M059J (cell line): Measurements from ENCODE around the gene GRIK4. TPM values are rescaled to one million over a fixed set of nuclear protein-coding genes. Genes with fewer than 3 reads are reported as not detected.
"Not testable (repeated sequence)": the region's sequence is repeated elsewhere in the genome, so short reads cannot be mapped to it uniquely, and the experiment has no call there.

Source experiments
- DNase-seq: peaks from one replicate; pipeline ENCODE4 v3.0.0-alpha.2; 2012; ENCODE audit warnings: low read depth
- total RNA-seq: library from RNA; depleted of rRNA; stranded (reverse); fragments of >200 nt; shearing (Covaris generic); gene quantifications from 2 replicates; pipeline ENCODE4 v1.2.3, GENCODE V29; 2014; rRNA removed

Gene GRIK4, protein sequence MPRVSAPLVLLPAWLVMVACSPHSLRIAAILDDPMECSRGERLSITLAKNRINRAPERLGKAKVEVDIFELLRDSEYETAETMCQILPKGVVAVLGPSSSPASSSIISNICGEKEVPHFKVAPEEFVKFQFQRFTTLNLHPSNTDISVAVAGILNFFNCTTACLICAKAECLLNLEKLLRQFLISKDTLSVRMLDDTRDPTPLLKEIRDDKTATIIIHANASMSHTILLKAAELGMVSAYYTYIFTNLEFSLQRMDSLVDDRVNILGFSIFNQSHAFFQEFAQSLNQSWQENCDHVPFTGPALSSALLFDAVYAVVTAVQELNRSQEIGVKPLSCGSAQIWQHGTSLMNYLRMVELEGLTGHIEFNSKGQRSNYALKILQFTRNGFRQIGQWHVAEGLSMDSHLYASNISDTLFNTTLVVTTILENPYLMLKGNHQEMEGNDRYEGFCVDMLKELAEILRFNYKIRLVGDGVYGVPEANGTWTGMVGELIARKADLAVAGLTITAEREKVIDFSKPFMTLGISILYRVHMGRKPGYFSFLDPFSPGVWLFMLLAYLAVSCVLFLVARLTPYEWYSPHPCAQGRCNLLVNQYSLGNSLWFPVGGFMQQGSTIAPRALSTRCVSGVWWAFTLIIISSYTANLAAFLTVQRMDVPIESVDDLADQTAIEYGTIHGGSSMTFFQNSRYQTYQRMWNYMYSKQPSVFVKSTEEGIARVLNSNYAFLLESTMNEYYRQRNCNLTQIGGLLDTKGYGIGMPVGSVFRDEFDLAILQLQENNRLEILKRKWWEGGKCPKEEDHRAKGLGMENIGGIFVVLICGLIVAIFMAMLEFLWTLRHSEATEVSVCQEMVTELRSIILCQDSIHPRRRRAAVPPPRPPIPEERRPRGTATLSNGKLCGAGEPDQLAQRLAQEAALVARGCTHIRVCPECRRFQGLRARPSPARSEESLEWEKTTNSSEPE
- 0.07 TPM in 1 of 2 replicates, not detected in the other for total RNA-seq

DNA sequence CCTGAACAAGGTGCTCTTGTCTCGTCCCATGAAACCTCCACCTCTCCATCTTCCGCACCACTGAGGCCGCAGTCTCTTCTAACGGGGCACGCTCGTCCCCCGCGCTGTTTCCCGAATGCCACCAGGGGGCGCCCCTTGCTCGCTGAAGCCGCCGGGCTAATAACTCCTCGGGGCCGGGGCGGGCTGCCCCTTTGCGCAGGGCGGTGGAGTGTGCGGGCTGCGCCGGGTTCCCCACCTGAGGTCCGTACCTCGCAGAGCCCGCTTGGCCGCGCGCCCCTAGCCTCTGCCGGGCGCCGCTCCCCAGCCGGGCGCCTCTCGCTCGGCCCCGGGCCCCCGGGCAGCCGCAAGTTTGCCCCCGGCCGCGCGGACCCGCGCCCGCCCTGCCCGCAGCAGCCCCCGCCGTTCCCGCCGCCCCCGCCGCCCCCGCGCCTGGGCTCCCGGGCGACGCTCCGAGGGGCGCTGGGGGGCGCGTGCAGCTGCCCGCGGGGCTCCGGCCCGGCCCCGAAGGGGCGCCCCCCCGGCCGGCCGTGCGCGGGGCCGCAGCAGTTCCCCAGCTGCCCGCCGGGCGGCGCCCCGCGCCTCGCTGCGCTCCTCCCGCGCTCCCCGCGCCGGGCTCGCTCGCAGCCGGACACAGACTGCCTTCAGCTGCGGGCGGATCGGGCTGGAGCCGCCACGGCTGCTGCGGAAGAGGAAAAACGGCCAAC is at the start of gene GRIK4:
TSS of gene GRIK4 (plus strand) at position 633 of the 704 bp plus-strand sequence. CDS start 148,571 bp downstream, outside the sequence.
- DNase-seq, result peak; percentile 73

DNA sequence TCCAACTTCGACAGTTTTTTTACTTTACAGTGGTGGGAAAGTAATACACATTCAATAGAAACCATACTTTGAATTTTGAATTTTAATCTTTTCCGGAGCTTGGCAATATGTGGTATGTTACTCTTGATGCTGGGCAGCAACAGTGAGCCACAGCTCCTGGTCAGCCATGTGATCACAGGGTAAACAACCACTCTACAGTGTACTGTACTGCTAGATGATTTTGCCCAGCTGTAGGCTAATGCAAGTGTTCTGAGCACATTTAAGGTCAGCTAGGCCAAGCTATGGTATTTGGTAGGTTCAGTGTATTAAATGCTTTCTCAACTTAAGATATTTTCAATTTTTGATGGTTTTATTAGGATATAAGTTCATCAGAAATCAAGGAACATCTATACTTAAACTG is 48.7 kb upstream of the GRIK4 start:
- DNase-seq, result no peak

DNA sequence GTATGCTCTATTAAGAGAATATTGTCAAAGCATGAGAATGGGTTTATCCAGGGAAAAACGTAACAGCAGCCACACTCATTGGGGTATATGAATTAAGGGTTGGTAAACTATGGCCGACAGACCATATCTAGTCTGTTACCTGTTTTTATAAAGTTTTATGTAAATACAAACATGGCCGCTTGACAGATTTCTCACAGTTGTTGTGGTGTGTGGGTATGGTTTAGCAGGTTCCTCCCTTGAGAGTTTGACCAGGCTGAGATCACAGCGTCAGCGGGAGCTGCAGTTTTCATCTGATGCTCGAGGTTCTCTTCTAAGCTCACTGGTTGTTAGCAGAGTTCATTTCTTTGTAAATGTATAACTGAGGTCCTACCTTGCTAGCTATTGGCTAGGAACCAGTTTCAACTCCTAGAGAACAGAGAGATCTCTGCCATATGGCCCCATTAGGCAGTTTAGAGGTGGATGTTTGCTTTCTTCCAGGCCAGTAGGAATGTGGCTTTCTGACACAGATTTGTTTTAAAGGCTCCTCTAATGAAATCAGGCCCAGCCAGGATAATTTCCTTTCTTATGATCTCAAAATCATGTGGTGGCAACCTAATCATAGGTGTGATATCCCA is 45.5 kb upstream of the GRIK4 start:
- DNase-seq, result no peak

DNA sequence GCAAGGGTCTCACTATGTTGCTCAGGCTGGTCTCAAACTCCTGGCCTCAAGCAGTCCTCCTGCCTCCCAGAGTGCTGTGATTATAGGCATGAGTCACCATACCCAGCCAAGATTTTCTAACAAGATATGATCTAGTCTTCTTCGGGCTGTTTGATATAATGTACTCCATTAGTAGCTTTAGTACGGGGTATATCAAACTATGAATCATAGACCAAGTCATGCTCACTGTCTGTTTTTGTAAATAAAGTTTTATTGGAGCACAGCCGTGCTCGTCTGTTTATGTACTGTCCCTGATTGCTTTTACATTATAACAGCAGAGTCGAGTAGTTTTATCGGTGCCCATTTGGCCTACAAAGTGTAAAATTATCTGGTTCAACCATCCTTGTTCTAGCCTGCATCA is 43.9 kb upstream of the GRIK4 start:
- DNase-seq, result peak; percentile 84

DNA sequence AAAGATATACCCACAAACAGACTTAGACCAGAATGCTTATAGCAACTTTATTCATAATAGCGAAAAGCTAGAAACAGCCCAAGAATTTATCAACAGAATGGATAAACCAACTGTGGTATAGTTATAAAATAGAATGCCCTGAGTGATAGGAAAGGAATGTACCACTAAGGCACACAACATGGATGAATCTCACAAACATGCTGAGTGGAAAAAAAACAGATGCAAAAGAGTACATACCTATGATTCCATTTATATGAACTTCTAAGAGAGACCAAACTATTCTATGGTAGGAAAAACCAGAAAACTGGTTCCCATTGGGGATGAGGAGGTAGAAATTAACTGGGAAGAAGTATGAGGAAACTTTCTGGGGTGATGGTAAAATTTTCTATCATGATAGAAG is 40.4 kb upstream of the GRIK4 start:
- peak; percentile 59 for DNase-seq

DNA sequence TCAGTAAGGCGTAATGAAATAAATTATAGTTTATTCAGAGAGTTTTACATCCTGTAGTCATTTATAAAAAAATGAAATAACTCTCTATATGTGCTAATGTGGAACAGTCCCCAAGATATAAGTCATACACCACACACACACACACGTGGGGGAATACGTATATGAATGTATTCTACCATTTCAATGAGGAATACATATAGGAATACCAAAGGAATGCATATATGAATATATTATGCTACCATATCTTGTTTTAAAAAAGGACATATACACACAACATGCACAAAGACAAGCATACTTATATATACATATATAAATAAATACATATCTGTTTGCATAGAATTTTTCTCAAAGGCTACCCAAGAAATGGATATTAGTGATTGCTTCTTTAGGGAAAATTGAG is 39.6 kb upstream of the GRIK4 start:
- DNase-seq, result no peak

DNA sequence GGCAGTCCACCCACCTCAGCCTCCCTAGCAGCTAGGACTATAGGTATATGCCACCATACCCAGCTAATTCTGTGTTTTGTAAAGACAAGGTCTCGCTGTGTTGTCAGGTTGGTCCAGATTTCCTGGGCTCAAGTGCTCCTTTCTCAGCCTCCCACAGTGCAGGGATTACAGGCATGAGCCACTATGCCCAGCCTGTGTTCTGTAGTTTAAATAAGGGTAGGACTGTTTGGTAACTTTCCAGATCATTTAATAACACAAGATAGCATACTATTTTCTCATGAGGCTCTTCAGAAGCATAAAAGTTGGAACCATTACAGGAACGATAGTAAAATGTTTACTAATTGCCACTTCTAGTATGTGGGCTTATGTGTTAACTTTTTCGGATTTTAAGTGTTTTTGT is 38.0 kb upstream of the GRIK4 start:
- no peak for DNase-seq

DNA sequence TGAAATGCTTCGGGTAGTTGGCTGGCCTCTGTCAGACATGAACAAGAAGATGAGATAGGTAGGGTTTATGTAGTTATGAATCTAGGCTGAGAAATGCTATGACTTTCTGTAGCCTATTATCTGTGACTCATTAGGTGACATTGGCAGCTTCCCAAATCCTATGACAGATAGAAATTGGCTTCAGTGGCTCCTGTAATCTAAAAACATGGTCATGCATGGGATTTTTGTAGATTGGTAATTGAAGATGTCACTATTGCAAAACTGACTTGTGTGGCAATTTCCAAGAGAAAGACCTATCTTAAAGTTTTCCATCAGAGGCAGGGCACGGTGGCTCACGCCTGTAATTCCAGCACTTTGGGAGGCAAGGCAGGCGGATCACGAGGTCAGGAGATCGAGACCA is 29.4 kb upstream of the GRIK4 start:
- DNase-seq, result peak; percentile 67

DNA sequence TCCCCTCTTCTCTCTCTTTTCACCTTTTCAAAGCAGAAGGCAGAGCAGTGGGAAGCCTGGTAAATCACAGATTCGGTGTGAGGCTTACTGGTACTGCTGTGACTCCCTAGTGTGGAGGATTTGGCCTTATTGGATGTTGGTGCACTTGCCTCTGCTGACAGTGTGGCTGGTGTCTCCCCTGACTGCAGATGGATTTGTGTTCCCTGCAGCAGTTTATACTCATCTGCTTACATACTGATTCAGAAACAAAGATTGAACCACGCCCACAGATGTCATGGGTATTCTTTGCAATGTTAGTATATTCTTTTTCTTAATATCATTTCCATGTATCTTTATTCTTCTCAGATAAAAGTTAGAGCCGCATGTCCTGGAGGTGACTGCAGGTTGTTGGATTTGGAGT is 26.8 kb upstream of the GRIK4 start:
- no peak for DNase-seq

DNA sequence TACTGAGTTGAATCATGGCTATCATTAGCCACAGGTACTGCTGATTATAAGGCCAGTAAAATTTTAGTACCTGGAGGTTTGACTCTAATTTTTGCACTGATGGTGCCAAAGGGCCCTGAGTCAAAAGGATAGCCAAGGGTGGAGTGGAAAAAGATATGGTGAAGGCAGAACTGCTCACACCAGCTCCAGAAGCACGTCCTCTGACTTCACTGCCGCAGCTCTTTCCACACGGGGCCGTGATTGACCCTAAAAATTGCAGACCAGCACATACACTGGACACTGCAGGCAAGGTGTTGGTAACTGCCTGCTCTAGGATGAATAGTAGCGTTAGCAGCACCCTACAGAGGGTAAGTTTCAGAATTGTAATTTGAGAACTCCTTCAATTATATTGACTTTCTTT is 25.4 kb upstream of the GRIK4 start:
- no peak for DNase-seq

DNA sequence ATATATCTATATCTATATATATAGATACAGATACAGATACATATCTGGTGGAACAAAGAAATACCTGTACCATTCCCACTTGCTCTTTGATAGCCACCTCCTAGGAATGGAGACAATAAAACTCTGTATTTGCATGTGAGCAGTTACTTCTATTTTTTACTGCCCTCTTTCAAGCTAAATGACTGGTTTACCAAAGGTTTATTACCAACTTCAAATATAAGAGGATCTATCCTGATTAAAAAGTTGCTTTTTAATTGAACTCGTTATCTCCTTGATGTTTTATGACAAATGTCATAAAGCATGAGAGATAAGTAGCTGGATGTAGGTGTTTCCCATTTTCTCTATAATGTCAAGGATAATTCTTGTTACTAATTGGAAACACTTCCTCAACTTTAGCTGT is 21.7 kb upstream of the GRIK4 start:
- no peak for DNase-seq

DNA sequence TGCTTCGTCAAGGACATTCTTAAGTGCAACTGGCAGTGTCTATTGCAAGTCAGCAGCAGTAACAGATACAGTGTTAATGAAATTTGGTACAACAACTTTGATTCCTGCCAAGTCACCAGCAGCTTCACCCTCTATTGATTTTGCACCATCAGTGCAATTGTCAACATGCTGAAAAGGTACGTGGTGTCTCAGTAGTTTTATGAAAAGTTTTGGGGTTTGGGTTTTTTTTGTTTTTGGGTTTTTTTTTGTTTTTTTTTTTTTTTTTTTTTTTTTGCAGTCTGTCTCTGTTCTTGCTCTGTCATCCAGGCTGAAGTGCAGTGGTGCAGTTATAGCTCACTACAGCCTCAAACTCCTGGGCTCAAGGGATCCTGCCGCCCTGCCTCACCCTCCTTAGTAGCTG is 19.1 kb upstream of the GRIK4 start:
- DNase-seq, result no peak

DNA sequence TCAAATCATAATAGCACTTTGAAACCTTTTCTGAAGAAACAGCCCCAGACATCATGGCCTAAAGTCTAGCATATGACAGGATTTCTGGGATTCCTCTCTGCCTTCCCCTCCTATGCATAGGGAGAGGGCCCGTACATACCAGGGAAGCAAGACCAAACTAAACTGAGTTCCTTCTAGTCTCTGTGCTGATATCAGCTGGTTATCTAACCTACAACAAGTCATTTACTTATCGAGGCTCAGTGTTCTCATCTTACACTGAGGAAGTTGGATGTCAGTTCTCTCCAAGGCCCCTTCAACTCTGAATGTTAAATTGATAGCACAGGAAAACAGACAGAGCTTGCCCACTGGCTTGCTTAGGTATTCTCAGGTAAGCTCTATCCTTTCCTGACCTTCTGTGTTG is 17.0 kb upstream of the GRIK4 start:
- DNase-seq, result no peak

DNA sequence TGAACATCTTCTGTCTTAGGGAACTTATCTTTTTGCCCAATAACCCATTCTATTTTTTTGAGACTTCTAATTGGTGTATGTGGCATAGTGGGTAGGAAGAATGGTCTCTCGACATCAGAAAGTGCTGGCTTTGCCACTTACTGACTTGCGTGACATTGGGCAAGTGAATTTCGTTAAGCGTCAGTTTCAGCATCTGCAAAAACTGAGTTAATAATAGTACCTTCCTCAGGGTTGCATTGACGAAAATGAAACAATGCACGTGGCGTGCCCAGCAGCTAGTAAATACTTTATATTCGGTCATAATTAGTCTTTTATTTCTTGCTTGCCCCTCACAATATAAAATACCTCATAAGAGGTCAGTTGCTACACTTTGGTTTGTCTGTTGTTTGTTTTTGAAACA is 12.5 kb upstream of the GRIK4 start:
- no peak for DNase-seq

DNA sequence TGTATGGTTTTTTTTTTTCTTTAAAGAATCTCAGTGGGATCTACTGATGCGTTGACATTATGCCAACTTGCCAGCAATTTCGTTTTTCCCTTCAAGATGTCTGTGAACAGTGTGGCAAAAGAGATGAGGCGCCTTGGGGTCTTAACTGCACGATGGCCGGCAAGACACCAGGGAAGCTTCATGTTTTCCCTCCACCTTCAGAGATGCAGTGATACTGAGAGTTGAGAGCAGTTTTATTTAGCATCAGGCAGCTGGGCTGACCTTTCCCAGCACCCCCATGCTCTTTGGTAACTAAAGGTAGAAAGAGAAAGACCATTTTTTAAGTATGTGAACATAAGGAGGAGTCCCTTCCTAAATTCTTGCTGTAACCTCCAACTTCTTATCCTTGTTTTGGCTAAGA is 11.7 kb upstream of the GRIK4 start:
- DNase-seq, result no peak

DNA sequence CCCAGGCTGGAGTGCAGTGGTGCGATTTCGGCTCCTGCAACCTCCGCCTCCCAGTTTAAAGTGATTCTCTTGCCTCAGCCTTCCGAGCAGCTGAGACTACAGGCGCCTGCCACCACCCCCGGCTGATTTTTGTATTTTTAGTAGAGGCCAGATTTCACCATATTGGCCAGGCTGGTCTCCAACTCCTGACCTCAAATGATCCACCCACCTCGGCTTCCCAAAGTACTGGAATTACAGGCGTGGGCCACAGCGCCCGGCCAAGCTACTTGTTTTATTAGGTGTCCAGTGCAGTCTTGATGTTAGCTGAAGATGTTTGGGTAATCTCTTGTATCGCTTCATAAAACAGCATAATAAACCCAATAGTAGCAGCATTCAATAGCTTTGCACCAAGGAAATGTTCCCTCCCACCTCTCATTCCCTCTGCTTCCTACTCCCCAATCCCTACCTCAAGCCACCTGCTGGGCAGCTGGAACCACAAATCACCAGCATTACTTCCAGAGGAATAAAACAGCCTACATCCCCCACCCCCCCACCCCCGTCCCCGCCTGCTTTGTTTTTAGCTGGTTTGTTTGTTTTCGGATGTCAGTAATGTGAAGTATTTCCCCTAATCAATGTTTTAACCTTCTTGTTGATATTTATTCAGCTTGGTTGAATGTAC is 11.0 kb upstream of the GRIK4 start:
- DNase-seq, result no peak

DNA sequence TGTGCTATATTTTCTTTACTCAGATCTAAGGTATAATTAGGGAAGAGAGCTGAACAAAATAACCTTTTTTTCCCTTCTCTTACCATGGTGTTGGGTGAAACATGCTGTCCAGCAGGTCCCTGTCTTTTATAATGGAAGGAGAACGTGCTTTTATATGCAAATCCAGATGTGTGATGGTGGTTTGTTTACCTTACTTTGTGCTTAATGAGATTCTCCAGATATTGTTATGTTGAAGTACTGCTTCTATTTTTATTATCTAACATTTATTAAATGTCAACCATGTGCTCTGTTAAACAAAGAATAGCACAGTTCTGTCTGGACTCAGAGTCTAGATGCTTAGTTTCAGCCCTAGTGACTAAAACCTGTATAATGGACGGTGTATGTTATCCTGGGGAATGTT is 10.1 kb upstream of the GRIK4 start:
- no peak for DNase-seq

DNA sequence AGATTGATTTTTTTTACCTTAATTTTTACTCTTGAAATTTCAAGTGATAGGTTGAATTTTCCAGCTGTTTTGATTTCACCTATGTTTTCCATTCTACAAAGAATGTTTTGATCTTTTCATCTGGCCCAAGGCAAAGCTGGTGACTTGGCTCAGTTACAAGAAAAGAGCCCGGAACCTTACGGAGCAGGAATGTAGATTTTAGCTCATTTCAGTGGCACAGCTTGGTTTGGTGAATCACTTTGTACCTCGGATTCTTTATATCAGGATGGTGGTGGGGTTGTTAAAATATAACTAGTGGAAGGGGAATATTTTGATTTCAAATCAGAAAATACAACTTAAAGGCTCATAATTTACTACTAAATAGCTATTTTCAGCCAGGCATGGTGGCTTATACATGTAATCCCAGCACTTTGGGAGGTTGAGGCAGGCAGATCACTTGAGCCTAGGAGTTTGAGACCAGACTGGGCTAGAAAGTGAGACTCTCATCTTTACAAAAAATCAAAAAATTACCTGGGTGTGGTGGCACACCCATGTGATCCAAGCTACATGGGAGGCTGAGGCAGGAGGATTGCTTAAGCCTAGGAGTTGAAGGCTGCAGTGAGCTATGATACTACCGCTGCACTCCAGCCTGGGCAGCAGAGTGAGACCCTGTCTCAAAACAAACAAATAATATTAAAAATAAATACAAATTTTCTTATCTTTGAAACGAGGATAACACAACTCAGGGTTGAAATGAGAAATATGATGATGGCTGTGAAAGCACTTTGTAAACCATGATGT is 9.4 kb upstream of the GRIK4 start:
- DNase-seq, result no peak

DNA sequence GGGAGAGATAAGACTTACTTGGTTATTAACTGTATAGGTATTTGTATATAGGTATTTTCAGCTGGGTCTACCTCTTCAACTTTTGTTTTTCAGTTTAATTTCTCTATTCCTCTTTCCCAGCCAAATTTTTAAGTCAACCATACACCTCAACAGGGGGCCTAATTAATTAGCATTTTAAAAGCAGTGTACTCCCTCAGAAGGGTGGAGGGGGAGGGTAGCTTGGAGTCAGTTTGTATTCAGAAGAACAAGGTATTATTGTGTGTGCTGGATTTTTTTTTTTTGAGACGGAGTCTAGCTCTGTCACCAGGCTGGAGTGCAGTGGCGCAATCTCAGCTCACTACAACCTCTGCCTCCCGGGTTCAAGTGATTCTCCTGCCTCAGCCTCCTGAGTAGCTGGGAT is 8.0 kb upstream of the GRIK4 start:
- not testable (repeated sequence) for DNase-seq

DNA sequence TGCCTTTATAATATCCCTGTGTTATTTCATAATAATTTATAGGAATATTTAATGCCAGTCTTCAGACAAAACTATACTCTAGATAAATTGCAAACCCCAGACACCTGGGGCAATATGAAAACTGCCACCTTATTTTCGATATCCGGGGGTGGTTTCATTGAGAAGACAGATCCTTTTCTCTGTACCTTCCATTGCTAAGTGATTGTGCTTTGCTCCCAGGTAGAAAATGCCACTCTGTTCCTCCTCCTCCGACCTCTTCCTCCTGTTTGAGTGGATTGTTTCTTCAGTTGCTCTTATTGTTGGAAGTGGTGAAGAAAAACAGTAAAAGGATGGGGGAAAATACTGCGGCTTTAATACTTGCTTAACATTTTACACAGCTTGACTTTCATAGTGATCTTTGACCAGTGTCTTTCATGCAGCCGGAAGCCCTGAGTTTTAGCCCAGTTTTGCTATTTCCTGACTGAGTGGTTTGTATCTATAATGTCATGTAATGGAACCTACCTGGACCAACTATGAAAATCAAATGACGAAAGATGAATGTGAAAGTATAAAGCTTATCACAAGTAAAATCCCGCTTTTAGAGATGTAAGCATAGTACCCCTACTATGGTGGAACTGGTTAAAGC is 5.6 kb upstream of the GRIK4 start:
- DNase-seq, result no peak
